ENCODE data around the gene DNAI2. TPM values are rescaled to one million over a fixed set of nuclear protein-coding genes. Genes with fewer than 3 reads are reported as not detected.

The DNAI2 gene
- total and polyA plus RNA-seq, 8 donors = 0.11 to 0.77 TPM; not detected in 6

- Histone ChIP-seq H3K27ac (no peak overlapping the region), H3K36me3 (no peaks in the 10 kb centered on the region), H3K9me3 (no peaks in the 10 kb centered on the region), H3K27me3 (no peaks in the 10 kb centered on the region), H3K4me3 (no peak overlapping the region), H3K4me1 (no peaks in the 10 kb centered on the region)
- DNase-seq = no peak
- peak in 1 of 4 donors; percentile 16 for ATAC-seq
- intact Hi-C loops (cut with DNase I) = loop anchor here in 1 of 3 donors (10.0 kb wide), 1 partner anchor 76 kb away; the partner anchor contains the start of gene TTYH2
- 57 to 66% methylated on average over 11 of the region's 11 CpGs for WGBS, 2 donors
- no peak for TF ChIP-seq CTCF (IDR thresholded peaks at IDR 0.05)
- no peak for FAIRE-seq
These were observed 16.3 kb downstream of the DNAI2 start for GRCh38 chr17:74290340-74290739.

GRCh38 chr17:74292495-74292894, 18.5 kb downstream of the DNAI2 start:
- no peak for DNase-seq
- no peaks in the 10 kb centered on the region for H3K36me3 ChIP-seq
- intact Hi-C loops (cut with DNase I) = loop anchor here in 1 of 3 donors (10.0 kb wide), 1 partner anchor 78 kb away; the partner anchor contains the start of gene TTYH2

GRCh38 chr17:74295625-74296547, 21.9 kb downstream of the DNAI2 start:
- Histone ChIP-seq H3K4me1 (no peaks in the 10 kb centered on the region), H3K9me3 (no peaks in the 10 kb centered on the region), H3K27me3 (no peaks in the 10 kb centered on the region), H3K27ac (no peak overlapping the region), H3K4me3 (no peak overlapping the region), H3K36me3 (no peaks in the 10 kb centered on the region)
- ATAC-seq = peak; percentile 49 to 75 (median 56)
- FAIRE-seq = no peak
- TF ChIP-seq CTCF (IDR thresholded peaks at IDR 0.05) = no peak
- WGBS, 2 donors = 40 to 50% methylated on average over 10 of the region's 10 CpGs
- DNase-seq = peak in 1 of 6 donors; percentile 6
- intact Hi-C loops (cut with DNase I) = loop anchor here in 1 of 3 donors (10.0 kb wide), 1 partner anchor 81 kb away; the partner anchor contains the start of gene TTYH2

More at GRCh38 chr17:74292495-74292894, 18.5 kb downstream of the DNAI2 start:
- Histone ChIP-seq H3K27ac (no peak overlapping the region), H3K27me3 (no peaks in the 10 kb centered on the region), H3K4me1 (no peaks in the 10 kb centered on the region), H3K4me3 (no peak overlapping the region), H3K9me3 (no peaks in the 10 kb centered on the region)
- ATAC-seq (no peak), FAIRE-seq (no peak)
- TF ChIP-seq CTCF (IDR thresholded peaks at IDR 0.05) = no peak
- 88 to 93% methylated on average over 10 of the region's 10 CpGs for WGBS, 2 donors

- Histone ChIP-seq H3K36me3 (no peaks in the 10 kb centered on the region), H3K27ac (no peak overlapping the region), H3K4me3 (no peak overlapping the region), H3K9me3 (no peaks in the 10 kb centered on the region), H3K27me3 (no peaks in the 10 kb centered on the region), H3K4me1 (no peaks in the 10 kb centered on the region)
- FAIRE-seq (no peak), DNase-seq (peak in 5 of 6 donors; percentile 39 to 52 (median 48)), ATAC-seq (peak; percentile 81 to 94 (median 90))
- 1 to 2% methylated on average over 5 of the region's 5 CpGs for WGBS, 2 donors
- intact Hi-C loops (cut with DNase I) = loop anchor here in 1 of 3 donors (10.0 kb wide), 1 partner anchor 82 kb away; the partner anchor contains the start of gene TTYH2
- peak; percentile 8 to 35 (median 22) for TF ChIP-seq CTCF (IDR thresholded peaks at IDR 0.05)
These were observed 22.5 kb downstream of the DNAI2 start for GRCh38 chr17:74296548-74296936.
